GF-D8 (cell line): Measurements from ENCODE around the gene LPCAT4.
A peak's percentile ranks its signal among the peaks of the same experiment; 100 is the strongest.

Experiments
- DNase-seq: peaks from one replicate; lab custom pipeline; 2025; lab: John Stamatoyannopoulos, UW

LPCAT4 gene

GRCh38 chr15:34336991-34337556 is 29.9 kb downstream of the LPCAT4 start:
- no peak for DNase-seq

- DNase-seq, result no peak
These were observed 30.6 kb downstream of the LPCAT4 start for GRCh38 chr15:34336231-34336990.

- peak; percentile 64 for DNase-seq
These were observed 31.6 kb downstream of the LPCAT4 start for GRCh38 chr15:34335176-34336032.

- no peak for DNase-seq
These were observed 32.3 kb downstream of the LPCAT4 start for GRCh38 chr15:34334672-34335071.

DNA sequence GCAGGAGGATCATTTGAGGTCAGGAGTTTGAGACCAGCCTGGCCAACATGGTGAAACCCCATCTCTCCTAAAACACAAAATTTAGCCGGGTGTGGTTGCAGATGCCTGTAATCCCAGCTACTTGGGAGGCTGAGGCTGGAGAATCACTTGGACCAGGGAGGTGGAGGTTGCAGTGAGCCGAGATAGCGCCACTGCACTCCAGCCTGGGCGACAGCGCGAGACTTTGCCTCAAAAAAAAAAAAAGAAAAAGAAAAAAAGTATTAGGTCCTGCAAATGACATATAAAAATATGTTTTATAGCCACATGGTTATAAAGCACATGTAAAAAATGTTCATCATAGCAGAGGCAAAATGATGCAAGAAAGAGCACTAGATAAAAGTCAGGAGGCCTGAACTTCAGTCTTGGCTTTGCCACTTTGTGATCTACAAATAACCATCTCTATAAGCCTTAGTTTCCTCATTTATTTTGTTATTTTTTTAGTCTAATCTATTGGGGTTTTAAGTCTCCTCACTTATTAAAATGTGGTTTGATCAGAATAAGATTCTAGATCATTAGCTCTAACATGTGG is 34.4 kb downstream of the LPCAT4 start:
- peak; percentile 0 for DNase-seq

DNA sequence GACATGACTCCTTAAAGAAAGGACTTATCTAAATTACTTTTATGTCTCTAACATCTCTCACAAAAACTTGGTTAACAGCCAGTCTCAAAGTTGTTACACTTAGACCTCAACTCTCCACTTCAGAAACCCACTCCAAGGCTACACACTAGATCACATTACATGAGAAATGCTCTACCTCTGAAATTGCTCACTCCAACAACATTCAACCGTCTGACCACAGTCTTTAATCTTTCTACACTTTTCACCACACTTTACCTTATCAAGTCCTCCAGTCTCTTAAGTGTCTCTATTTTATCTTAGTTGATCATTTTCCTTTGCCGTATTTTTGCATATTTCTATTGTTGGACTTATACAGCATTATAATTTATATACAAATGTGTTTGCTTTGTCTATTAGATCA is 35.2 kb downstream of the LPCAT4 start:
- peak; percentile 38 for DNase-seq

- no peak for DNase-seq
These were observed 36.7 kb downstream of the LPCAT4 start for GRCh38 chr15:34330279-34330678.

GRCh38 chr15:34329006-34329405 is 38.0 kb downstream of the LPCAT4 start:
- no peak for DNase-seq

GRCh38 chr15:34327906-34328305 is 39.1 kb downstream of the LPCAT4 start:
- DNase-seq, result no peak

DNA sequence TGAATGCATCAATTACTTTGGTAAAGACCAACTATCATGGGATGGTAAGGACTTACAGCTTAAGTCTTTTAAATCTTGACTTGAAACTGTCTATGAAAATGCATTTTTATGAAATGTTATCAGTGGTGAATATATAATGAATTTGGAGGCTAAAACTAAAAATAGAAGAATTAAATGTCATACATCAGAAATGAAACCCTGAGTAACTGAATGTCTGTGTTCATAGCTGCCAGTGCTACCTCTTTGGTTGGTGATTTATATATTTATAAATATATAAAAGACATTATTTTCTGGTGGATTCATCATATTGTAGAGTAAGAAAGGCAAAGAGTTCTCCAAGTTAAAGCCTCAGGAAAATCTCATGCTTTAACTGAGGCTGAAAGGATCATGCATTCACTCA is 41.6 kb downstream of the LPCAT4 start:
- no peak for DNase-seq

DNA sequence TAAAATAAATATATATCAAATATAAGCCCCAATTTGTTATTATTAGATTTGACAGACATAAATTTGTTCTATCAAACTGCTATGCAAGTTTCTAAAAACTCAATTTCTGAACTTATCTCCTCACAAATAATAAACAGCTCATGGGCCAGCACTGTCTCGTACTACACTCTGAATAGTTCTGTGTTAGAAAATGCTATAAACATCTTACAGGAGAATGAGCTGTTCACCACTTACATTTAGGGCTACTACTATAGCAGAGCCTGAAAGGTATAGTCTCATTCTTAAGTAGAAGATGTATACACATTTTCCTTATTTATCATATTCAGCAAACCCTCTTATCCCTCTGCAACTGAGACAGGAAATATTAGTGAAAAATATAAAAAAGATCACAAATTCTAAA is 42.1 kb downstream of the LPCAT4 start:
- no peak for DNase-seq

DNA sequence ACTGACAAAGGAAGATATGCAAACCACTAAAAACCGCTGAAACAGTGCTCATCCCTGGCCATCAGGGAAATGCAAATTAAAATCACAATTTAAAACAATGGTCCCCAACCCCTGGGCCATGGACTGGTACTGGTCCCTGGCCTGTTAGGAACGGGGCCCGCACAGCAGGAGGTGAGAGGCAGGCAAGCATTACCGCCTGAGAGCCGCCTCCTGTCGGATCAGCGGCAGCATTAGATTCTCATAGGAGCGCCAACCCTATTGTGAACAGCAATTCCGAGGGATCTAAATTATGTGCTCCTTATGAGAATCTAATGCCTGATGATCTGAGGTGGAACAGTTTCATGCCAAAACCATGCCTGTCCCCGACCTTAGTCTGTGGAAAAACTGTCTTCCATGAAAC is 43.8 kb downstream of the LPCAT4 start:
- DNase-seq, result no peak

GRCh38 chr15:34318277-34319079 is 48.5 kb downstream of the LPCAT4 start:
- no peak for DNase-seq

GRCh38 chr15:34314491-34315490 is 52.2 kb downstream of the LPCAT4 start:
- DNase-seq, result no peak

- no peak for DNase-seq
These were observed 55.4 kb downstream of the LPCAT4 start for GRCh38 chr15:34311563-34311962.
